Dedifferentiated amniotic fluid mesenchymal stem cell (primary cell): ENCODE data around the gene MANEA.
"Not testable (repeated sequence)": the region's sequence is repeated elsewhere in the genome, so short reads cannot be mapped to it uniquely, and the experiment has no call there.

ENCODE experiments used
- DNase-seq: peaks from one replicate; pipeline ENCODE4 v3.0.0-alpha.2; 2016; ENCODE audit errors: extremely low spot score

The MANEA gene

GRCh38 chr6:95577304-95578105, at the start of gene MANEA:
TSS of gene MANEA (plus strand) at chr6:95577535. CDS start at chr6:95586440, 8,905 bp downstream.
- peak; percentile 74 for DNase-seq

- DNase-seq: no peak
Measured at GRCh38 chr6:95529762-95530161, 47.6 kb upstream of the MANEA start.

GRCh38 chr6:95530176-95530819, 47.0 kb upstream of the MANEA start:
- DNase-seq: no peak

- DNase-seq: no peak
Measured at GRCh38 chr6:95543798-95544197, 33.5 kb upstream of the MANEA start.

- no peak for DNase-seq
Measured at GRCh38 chr6:95544517-95545225, 32.7 kb upstream of the MANEA start.

- no peak for DNase-seq
Measured at GRCh38 chr6:95545226-95545625, 32.1 kb upstream of the MANEA start.

GRCh38 chr6:95545686-95546085, 31.6 kb upstream of the MANEA start:
- DNase-seq: no peak

- DNase-seq: no peak
Measured at GRCh38 chr6:95546148-95546547, 31.2 kb upstream of the MANEA start.

GRCh38 chr6:95547043-95547442, 30.3 kb upstream of the MANEA start:
- DNase-seq: no peak

GRCh38 chr6:95548188-95548786, 29.0 kb upstream of the MANEA start:
- no peak for DNase-seq

GRCh38 chr6:95551678-95552324, 25.5 kb upstream of the MANEA start:
- DNase-seq: no peak

GRCh38 chr6:95553880-95554279, 23.5 kb upstream of the MANEA start:
- no peak for DNase-seq

GRCh38 chr6:95560956-95561355, 16.4 kb upstream of the MANEA start:
- not testable (repeated sequence) for DNase-seq

- DNase-seq: no peak
Measured at GRCh38 chr6:95569560-95569959, 7.8 kb upstream of the MANEA start.

GRCh38 chr6:95572098-95572497, 5.2 kb upstream of the MANEA start:
- DNase-seq: no peak

- no peak for DNase-seq
Measured at GRCh38 chr6:95574811-95575210, 2.5 kb upstream of the MANEA start.

GRCh38 chr6:95576218-95576997, 927 bp upstream of the MANEA start:
- DNase-seq: peak; percentile 41

- no peak for DNase-seq
Measured at GRCh38 chr6:95576998-95577303, 384 bp upstream of the MANEA start.

- no peak for DNase-seq
Measured at GRCh38 chr6:95578106-95578410, 723 bp downstream of the MANEA start.

GRCh38 chr6:95581073-95581472, 3.7 kb downstream of the MANEA start:
- DNase-seq: no peak

GRCh38 chr6:95584226-95584625, 6.9 kb downstream of the MANEA start:
- not testable (repeated sequence) for DNase-seq
